Measurements from ENCODE around the gene DLGAP1.
"Not testable (repeated sequence)": the region's sequence is repeated elsewhere in the genome, so short reads cannot be mapped to it uniquely, and the experiment has no call there.

The DLGAP1 gene

DNA sequence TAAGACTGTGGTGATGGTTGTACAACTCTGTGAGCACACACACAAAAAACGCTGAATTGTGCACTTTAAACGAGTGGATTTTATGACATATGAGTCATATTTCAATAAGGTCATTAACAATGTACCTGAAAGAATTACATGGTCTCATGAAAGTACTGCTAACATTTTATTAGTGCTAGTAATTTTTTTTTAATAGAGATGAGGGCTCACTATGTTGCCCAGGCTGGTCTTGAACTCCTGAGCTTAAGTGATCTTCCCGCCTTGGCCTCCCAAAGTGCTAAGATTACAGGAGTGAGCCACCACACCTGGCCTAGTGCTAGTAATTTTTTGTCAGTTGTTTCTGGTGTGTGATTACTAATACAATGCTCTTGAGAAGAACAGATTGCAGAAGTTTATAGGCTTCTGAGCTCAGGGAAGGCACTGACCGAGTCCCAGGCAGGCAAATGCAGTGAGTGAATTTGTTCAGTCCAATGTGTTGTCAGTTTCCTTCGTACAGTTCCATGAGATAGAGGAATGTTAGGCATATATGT lies 828.1 kb downstream of the DLGAP1 start:
- DNase-seq (ENCODE audit: low read depth in 2 of 2): no peak

DNA sequence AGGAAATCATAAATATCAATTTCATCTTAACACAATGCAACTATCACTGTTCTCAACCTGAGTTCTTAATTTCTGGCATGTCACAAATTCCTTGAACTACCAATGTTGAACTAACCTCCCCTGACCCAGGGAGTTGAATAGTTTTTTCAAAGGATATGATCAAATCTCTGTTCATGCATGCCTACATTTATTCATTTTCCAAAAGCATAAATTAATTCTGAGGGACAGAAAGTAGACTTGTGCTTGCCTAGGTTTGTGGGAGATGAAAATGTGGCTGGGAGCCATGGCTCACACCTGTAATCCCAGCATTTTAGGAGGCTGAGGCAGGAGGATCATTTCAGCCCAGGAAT lies 829.4 kb downstream of the DLGAP1 start:
- DNase-seq (ENCODE audit: low read depth in 2 of 2): no peak

DNA sequence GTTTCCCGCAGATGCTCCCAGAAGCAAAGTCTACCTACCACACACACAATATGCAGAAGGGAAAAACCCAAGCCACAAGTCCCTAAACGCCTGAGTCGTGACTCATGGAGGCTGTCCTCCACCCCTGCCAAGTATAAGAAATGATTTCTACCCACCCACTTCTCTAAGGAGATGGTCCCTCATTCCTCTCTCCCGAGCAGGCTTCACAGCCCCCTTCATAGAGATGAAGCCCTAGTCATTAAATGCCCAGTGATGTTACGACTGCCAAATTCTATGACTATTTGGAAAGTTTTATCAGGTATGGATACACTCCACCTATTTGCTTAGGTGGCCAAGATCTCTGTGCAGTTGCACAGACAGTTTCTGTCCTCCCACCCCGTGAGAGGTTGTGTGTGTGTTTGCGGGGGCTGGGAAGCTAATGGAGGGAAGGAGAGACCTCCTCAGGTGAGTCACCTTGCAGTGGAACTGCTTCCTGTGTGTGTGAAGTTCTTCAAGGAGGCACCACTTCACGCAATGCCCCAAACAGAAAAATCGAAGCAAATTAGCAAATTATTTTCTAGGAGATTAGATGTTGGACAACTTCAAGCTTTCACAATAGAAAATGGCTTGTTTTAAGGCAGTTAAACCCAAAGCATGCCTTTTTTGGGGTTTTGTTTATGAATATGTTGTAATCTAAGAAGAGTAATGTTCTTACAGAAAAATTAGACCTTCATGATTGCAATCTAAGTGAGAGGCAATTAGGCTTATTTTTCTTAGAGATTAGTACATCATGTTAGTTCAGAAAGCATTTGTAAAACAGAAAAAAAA lies 830.0 kb downstream of the DLGAP1 start:
- DNase-seq (ENCODE audit: low read depth in 2 of 2): peak; percentile 4 to 41

DNA sequence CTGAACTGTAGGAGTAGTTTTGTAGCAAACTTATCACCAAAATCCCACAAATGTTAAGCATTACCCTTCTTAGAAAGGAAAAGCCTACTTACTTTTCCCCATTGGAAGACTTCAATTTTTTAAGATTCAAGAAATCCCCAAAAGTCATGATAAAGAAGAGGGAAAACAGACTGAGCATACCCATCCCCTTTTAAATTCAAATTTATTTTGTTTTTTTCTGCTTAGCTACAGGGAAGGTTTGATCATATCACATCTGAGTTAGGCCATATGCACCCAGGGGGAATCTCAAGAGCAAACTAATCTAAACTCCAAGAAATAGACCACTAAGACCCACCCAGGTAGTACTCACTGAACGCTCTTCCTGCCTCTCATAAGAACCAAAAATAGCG lies 830.6 kb downstream of the DLGAP1 start:
- no peak for DNase-seq (ENCODE audit: low read depth in 2 of 2)

DNA sequence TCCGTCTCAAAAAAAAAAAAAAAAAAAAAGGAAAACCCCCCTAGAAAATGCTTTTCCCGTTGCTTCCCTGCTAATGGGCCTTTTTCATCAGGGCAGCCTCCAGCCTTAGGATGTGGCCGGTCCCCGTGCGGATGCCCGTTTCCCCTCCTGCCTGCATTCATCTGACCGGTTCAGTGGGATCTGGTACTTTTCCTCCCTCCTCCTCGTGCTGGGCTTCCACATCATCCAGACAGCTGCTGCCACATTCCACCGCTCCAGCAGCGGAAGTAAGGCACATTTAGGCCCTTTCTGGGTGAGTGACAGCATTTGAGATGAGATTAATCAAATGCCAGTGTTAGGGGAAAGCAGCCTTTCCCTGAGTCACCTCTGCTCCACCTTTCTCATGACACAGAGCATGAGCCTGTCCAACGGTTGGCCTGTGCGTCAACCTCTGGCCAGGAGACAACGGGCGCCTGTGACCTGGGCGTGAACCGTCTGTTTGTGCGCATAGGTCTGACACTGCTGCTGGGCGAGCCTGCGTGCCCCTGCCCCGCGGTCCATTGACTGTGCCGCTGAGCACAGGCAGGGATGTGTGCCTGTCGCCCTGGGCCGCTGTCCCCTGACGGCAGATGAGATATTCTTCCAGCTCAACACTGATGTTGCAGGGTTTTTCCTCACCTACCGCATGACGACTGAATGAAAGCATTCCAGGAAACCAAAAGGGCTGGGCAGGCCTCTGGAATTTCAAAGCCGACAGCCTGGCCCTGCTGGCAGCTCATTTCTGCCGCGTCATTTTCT lies 831.1 kb downstream of the DLGAP1 start:
- no peak for DNase-seq (ENCODE audit: low read depth in 2 of 2)

DNA sequence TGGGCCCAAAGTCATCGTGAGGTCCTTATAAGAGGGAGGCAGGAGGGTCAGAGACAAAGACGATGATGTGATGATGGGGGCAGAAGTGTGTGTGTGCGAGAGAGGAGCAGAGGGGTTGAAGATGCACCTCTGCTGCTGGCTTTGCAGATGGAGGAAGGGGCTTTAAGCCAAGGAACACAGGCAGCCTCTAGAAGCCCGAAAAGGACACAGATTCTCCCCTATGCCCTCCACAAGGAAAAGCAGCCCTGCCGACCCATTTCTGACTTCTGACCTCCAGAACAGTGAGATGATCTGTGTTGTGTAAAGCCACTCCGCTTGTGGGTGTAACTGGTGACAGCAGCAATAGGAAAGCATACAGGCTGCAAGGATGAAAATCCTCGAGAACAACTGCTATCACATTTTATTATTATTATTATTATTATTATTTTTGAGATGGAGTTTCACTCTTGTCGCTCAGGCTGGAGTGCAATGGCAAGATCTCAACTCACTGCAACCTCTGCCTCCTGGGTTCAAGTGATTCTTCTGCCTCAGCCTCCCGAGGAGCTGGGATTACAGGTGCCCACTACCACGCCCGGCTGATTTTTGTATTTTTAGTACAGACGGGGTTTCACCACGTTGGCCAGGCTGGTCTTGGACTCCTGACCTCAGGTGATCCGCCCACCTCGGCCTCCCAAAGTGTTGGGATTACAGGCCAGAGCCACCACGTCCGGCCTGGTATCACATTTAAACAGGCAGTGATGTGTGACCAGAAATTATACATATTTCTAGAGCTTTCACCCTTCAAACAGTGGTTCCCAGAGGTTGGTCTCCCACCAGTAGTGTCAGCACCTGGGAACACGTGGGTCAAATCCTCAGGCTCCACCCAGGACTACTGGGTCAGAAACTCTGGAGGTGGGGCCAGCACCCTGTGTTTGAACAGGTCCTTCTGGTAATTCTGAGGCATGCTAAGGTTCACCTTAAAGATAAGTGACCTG lies 834.7 kb downstream of the DLGAP1 start:
- no peak for DNase-seq (ENCODE audit: low read depth in 2 of 2)

DNA sequence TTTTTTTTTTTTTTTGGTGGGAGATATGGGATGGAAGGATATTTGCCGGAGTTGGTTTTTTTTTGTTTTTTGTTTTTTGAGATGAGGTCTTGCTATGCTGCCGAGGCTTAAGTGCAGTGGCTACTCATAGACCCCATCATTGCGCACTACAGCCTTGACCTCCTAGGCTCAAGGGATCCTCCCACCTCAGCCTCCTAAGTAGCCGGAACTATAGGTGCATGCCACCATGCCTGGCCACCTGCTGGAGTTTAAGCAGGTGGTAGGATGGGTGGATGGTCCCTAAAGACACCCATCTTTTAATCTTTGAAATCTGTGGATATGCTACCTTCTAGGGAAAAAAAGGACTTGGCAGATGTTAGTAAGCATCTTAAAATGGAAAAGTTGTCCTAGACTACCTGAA lies 835.4 kb downstream of the DLGAP1 start:
- DNase-seq (ENCODE audit: low read depth in 2 of 2): no peak

DNA sequence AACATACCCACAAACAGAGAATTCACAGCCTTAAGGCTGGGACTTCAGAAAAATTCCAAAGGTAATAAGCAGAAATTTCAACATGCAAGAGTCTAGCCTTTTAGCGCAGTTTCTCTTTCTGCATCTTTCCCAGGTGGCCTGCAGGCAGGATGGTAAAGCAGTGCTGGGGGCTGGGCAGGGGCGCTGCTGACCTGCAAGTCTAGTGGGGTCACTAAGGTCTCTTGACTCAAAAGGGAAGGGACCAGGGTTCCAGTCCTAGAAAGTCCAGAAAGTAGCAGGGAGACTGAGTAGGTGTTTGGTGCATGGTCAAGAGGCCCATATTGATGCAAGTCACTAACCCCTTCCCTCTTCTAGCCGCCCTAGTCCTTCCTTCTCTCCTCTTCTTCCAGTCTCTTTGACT lies 835.9 kb downstream of the DLGAP1 start:
- DNase-seq (ENCODE audit: low read depth in 2 of 2): no peak

DNA sequence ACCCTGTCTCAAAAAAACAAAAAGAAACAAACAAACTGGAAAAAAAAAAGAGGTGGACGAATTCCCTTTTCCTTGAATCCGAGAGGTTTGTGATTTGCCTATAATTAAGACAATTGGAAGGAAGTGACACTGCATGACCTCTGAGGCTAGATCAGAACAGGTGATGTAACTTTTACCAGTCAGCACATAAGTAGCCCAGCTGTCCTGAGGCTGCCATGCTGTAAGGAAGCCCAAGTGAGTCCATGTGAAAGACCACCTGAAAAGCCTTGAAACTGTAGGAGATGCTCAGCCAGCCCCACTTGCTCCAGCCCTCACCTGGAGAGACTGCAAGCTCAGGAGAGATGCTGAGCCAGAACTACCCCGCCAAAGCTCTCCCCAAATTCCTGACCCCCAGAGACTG lies 838.4 kb downstream of the DLGAP1 start:
- no peak for DNase-seq (ENCODE audit: low read depth in 2 of 2)

DNA sequence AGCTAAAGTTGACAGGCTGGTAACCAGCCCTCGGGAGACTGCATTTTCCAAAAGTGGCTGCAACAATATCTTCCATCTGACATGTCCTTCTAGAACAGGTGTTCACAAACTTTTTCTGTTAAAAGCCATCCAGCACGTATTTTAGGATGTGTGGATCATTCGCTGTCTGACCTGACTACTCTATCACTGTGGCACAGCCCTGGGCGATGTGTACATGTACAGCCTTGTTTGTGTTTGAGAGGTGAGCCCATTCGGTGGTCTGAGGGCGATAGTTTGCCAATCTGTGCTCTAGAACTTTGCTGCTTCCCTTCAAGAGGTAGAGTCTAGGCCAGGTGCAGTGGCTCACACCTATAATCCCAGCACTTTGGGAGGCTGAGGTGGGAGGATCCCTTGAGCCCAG lies 839.0 kb downstream of the DLGAP1 start:
- no peak for DNase-seq (ENCODE audit: low read depth in 2 of 2)

DNA sequence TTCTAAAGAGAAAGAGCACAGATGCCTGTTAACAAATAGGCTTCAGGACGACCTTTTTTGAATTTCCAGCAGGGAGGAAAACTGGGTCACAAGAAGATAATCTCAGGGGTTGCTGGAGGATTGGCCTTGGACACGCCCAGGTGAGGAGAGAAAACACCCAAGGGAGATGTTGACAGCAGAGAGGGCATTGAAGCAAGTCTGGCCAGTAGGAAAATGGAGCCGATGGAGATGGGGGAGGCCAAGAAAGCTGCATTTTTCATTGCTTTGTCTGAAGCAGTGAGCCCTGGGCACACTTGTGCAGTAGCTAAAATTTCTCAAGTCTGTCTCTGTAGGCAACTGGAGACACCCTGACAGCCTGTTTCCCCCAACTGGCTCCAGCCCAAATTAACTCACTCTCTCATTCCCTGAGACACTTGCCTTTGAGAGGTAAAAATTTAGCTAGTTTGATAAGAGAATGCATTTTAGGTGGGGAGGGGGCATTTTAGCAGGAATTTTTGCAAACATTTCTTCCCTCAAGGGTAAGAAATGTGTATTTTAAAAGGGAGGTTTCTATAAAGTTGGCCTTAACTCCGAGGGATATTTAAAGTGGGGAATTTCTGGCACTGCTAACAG lies 839.6 kb downstream of the DLGAP1 start:
- no peak for DNase-seq (ENCODE audit: low read depth in 2 of 2)

DNA sequence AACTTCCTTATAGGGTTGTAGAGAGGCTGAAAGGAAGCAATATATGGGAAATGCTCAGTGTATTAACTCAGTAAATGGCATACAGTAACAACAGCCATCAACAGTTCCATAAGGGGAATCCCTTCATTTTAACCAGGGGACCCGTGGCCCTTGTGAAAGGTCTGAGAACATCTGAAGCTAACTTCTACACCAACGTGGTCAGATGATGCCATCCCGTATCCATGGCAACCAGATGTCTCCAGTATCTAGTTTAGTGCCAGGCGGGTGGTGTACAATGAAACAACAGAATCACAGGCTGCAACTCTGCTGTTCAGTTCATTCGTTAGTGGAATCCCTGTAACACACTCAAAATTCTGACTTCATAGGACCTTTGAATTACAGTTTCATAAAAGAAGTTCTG lies 842.8 kb downstream of the DLGAP1 start:
- no peak for DNase-seq (ENCODE audit: low read depth in 2 of 2)

DNA sequence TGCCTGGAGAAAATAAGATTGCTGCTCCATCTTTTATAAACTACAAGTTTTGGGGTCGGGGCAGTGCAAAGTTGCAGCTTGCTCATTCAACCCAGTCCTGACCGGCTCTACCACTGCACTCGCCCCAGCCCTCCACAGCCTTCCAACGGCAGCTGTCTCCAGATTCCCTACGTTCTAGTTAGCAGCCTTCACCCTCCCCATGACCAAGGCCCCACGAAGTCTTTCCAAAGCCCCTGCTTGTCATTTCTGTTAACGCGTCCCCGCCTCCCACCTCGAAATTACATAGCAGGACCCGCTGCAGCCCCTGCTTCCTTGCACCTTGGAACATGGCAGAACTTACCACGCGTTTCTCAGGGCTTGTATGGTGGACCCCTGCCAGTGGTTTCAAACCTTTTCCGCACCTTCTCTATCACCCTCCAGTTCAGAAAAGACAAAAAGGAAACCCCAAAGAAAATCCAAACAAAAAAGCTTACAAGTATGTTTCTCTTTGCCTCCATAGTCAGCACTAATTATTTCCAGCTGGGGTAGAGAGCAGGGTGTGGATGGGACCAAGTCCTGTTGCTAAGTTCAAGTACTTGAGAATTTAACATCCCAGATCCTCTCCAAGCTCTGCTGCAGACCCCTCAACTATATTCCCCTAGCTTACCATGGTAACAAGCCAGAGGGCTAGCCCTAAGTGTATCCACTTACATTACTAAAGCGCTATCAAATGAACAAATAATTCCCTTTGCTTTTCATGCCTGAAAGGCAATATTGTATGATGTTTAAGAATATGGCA lies 843.6 kb downstream of the DLGAP1 start:
- DNase-seq (ENCODE audit: low read depth in 2 of 2): no peak

DNA sequence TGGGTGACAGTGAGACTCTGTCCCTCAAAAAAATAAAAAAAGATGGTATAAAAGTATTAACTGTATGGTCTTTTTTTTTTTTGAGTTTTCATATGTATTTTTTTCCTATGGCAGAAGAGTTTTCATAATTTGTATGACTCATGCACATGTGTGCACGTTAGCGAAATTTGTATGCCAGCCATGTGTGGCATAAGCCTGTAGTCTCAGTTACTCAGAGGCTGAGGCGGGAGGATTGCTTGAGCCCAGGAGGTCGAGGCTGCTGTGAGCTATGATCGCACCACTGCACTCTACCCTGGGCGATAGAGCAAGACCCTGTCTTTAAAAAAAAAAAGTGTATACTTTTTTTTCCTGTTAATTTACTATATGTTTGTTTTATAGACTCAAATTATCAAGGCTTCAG lies 844.3 kb downstream of the DLGAP1 start:
- no peak for DNase-seq (ENCODE audit: low read depth in 2 of 2)

DNA sequence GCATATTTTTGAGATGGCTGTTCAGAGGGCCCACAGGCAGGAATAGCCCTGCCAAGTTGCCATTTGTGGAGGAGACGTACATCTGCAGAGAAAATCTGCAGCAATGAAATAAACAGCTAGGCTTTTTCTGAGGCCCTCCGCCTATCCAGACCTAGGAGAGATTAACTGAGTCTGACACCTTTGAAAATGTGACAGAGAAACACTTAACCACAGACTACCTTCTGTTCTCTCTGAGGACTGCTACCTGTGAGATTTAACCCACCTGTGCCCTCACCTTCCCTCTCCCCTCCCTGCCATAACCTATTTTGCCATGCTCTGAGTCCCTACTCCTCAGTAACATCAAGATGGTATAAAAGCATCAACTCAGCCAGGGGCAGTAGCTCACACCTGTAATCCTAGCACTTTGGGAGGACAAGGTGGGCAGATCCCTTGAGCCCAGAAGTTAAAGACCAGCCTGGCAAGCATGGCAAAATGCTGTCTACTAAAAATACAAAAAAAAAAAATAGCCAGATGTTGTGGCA lies 844.9 kb downstream of the DLGAP1 start:
- no peak for DNase-seq (ENCODE audit: low read depth in 2 of 2)

DNA sequence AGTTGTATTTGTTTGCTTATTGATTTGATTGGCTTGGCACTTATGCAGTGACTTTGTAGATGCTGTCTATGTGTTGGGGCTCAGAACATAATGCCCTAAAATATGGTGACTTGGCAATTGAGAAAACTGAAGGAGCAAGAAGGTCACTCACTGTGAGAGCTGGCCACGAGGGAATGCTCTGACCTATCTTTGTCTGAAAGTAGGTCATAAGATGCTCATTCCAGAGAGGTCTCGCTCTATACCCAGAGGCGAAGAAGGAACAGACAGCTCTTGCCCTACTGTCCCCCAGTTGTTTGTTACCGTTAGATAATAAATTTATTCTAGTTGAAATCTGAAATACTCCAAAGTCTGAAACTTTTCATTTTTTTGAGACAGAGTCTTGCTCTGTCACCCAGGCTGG lies 846.6 kb downstream of the DLGAP1 start:
- DNase-seq (ENCODE audit: low read depth in 2 of 2): no peak

DNA sequence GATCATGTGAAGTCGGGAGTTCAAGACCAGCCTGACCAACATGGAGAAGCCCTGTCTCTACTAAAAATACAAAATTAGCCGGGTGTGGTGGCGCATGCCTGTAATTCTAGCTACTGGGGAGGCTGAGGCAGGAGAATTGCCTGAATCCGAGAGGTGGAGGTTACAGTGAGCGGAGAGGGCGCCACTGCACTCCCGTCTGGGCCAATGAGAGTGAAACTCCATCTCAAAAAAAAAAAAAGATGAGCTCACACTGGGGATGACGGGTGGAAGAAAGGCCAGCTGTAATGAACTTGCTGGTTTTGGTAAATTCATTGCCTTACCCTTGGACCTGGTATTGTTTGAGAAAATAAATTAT lies 847.0 kb downstream of the DLGAP1 start:
- DNase-seq (ENCODE audit: low read depth in 2 of 2): not testable (repeated sequence)

DNA sequence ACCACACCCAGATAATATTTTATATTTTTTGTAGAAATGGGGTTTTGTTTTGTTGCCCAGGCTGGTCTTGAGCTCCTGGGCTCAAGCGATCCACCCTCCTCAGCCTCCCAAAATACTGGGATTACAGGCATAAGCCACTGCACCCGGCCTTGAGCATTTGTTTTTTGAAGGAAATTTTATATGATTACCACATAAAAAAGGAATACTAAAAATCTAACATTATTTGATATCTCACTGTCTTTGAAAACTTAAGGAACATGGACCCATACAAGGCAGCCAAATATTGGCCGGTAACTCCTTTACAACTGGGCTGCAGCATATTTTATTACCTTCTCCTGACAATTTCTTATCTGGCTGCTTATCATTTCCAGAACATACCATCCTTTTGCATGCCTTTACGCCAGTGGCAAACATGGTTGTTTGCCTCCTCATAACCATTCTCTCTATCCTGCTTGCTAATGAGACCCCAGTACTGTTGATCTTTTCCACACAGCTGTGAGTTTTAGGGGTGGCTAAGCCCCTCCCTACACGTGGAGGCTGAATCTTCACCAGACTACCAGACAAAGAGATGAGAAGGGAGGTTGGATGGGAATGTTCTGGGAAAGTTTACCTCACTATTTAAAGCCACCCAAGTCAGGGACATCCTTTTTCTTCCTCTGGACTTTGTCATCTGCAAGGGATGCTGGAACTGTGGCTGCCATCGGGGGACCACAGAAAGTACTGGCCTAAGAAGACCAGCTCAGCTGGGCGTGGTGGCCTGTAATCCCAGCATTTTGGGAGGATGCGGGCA lies 847.6 kb downstream of the DLGAP1 start:
- DNase-seq (ENCODE audit: low read depth in 2 of 2): no peak

DNA sequence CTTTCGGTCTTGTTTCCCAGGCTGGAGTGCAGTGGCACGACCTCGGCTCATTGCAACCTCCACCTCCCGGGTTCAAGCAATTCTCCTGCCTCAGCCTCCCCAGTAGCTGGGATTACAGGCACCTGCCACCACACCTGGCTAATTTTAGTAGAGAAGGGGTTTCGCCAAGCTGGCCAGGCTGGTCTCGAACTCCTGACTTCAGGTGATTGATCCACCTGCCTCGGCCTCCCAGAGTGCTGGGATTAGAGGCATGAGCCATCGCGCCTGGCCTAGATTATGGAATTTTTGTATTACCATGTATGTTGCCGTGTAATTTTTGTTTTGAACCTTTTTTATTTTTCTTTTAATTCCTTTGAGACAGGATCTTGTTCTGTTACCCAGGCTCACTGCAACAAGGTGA lies 848.2 kb downstream of the DLGAP1 start:
- not testable (repeated sequence) for DNase-seq (ENCODE audit: low read depth in 2 of 2)

DNA sequence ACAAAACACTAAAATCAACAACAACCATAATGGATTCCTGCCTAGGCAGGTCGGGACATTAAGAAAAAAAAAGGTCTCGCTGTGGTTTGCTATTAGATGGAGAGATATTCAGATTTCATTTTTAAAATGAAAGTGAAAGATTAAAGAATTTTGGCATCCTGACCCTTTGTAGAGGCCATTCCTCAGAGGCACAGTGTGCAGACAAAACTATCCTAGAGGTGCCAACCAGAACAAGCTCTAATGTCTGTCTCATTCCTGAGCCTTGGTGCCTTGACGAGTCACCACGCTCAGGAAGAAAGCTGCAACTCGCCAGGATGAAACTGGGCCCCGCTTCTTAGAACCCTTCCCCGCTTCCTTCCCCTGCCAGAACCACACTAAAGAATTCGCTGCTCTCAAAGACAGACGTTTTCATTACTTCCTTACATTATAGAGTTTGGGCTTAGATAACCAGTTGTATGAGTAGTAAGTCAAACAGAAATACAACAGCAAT lies 849.1 kb downstream of the DLGAP1 start:
- DNase-seq (ENCODE audit: low read depth in 2 of 2): no peak

Measured in stimulated activated CD4-positive, alpha-beta T cell treated with anti-CD3 and anti-CD28 coated beads, Interleukin-1b, Interleukin-23, amount 100 ng/mL, for 1 hour (primary cell).